ENCODE measurements around the gene CACNA2D4.

CACNA2D4 gene

GRCh38 chr12:1767407-1768090, 150.9 kb downstream of the CACNA2D4 start:
- DNase-seq = no peak

GRCh38 chr12:1766110-1766509, 152.3 kb downstream of the CACNA2D4 start:
- DNase-seq = no peak

GRCh38 chr12:1763153-1763552, 155.3 kb downstream of the CACNA2D4 start:
- no peak for DNase-seq

- no peak for DNase-seq
These were observed 156.6 kb downstream of the CACNA2D4 start for GRCh38 chr12:1761857-1762256.

GRCh38 chr12:1760566-1761382, 157.7 kb downstream of the CACNA2D4 start:
- no peak for DNase-seq

GRCh38 chr12:1758887-1759286, 159.6 kb downstream of the CACNA2D4 start:
- no peak for DNase-seq

- no peak for DNase-seq
These were observed 160.1 kb downstream of the CACNA2D4 start for GRCh38 chr12:1758376-1758775.

- DNase-seq = no peak
These were observed 168.2 kb downstream of the CACNA2D4 start for GRCh38 chr12:1750300-1750699.

- DNase-seq = no peak
These were observed 169.4 kb downstream of the CACNA2D4 start for GRCh38 chr12:1749019-1749418.

- DNase-seq = no peak
These were observed 170.8 kb downstream of the CACNA2D4 start for GRCh38 chr12:1747609-1748008.

GRCh38 chr12:1744932-1745331, 173.5 kb downstream of the CACNA2D4 start:
- no peak for DNase-seq
